Measurements from ENCODE around the gene ZC3H7B.
"Not testable (repeated sequence)": the region's sequence is repeated elsewhere in the genome, so short reads cannot be mapped to it uniquely, and the experiment has no call there.

Gene ZC3H7B

GRCh38 chr22:41384128-41384527 lies 82.8 kb downstream of the ZC3H7B start:
- H3K36me3 ChIP-seq (ENCODE audit: control insufficient read depth, insufficient read depth, low read length): peaks cover 13% of the 10 kb centered on the region
- no peak overlapping the region for H3K27ac ChIP-seq (ENCODE audit: low read depth, low read length, severe bottlenecking)
- H3K9me3 ChIP-seq (ENCODE audit: control insufficient read depth, low read length): no peaks in the 10 kb centered on the region
- H3K4me3 ChIP-seq (ENCODE audit: extremely low read depth, insufficient read depth, low read length, poor library complexity, severe bottlenecking): no peak overlapping the region
- H3K4me1 ChIP-seq (ENCODE audit: control insufficient read depth, insufficient read depth, low read length, poor library complexity, severe bottlenecking): peaks cover 11% of the 10 kb centered on the region

GRCh38 chr22:41387341-41387740 lies 86.0 kb downstream of the ZC3H7B start:
- WGBS, 2 experiments (ENCODE audit: insufficient coverage in 2 of 2): 93 to 97% methylated on average over 2 to 5 of the region's 7 CpGs
- H3K4me3 ChIP-seq (ENCODE audit: extremely low read depth, insufficient read depth, low read length, poor library complexity, severe bottlenecking): no peak overlapping the region

GRCh38 chr22:41394012-41394356 lies 92.7 kb downstream of the ZC3H7B start:
- Histone ChIP-seq H3K4me3 (ENCODE audit: extremely low read depth, insufficient read depth, low read length, poor library complexity, severe bottlenecking) (no peak overlapping the region), H3K27ac (ENCODE audit: low read depth, low read length, severe bottlenecking) (no peak overlapping the region), H3K36me3 (ENCODE audit: control insufficient read depth, insufficient read depth, low read length) (peaks cover 29% of the 10 kb centered on the region), H3K9me3 (ENCODE audit: control insufficient read depth, low read length) (no peaks in the 10 kb centered on the region), H3K4me1 (ENCODE audit: control insufficient read depth, insufficient read depth, low read length, poor library complexity, severe bottlenecking) (no peaks in the 10 kb centered on the region)
- WGBS, 2 experiments (ENCODE audit: insufficient coverage in 2 of 2): 90 to 91% methylated on average over 9 to 10 of the region's 11 CpGs

More at GRCh38 chr22:41387341-41387740, 86.0 kb downstream of the ZC3H7B start:
- no peaks in the 10 kb centered on the region for H3K9me3 ChIP-seq (ENCODE audit: control insufficient read depth, low read length)
- peaks cover 6% of the 10 kb centered on the region for H3K4me1 ChIP-seq (ENCODE audit: control insufficient read depth, insufficient read depth, low read length, poor library complexity, severe bottlenecking)
- H3K36me3 ChIP-seq (ENCODE audit: control insufficient read depth, insufficient read depth, low read length): peaks cover 20% of the 10 kb centered on the region
- H3K27ac ChIP-seq (ENCODE audit: low read depth, low read length, severe bottlenecking): no peak overlapping the region

- Histone ChIP-seq H3K9me3 (ENCODE audit: control insufficient read depth, low read length) (no peaks in the 10 kb centered on the region), H3K4me3 (ENCODE audit: extremely low read depth, insufficient read depth, low read length, poor library complexity, severe bottlenecking) (no peak overlapping the region), H3K36me3 (ENCODE audit: control insufficient read depth, insufficient read depth, low read length) (peaks cover 24% of the 10 kb centered on the region), H3K27ac (ENCODE audit: low read depth, low read length, severe bottlenecking) (no peak overlapping the region), H3K4me1 (ENCODE audit: control insufficient read depth, insufficient read depth, low read length, poor library complexity, severe bottlenecking) (no peaks in the 10 kb centered on the region)
- WGBS, 2 experiments (ENCODE audit: insufficient coverage in 2 of 2): 97% methylated on average over 32 to 37 of the region's 37 CpGs
Measured at GRCh38 chr22:41395531-41396240, 94.4 kb downstream of the ZC3H7B start.

- 90 to 98% methylated on average over 11 to 15 of the region's 19 CpGs for WGBS, 2 experiments (ENCODE audit: insufficient coverage in 2 of 2)
- no peaks in the 10 kb centered on the region for H3K4me1 ChIP-seq (ENCODE audit: control insufficient read depth, insufficient read depth, low read length, poor library complexity, severe bottlenecking)
- H3K9me3 ChIP-seq (ENCODE audit: control insufficient read depth, low read length): no peaks in the 10 kb centered on the region
- H3K36me3 ChIP-seq (ENCODE audit: control insufficient read depth, insufficient read depth, low read length): peaks cover 21% of the 10 kb centered on the region
- no peak overlapping the region for H3K27ac ChIP-seq (ENCODE audit: low read depth, low read length, severe bottlenecking)
- no peak overlapping the region for H3K4me3 ChIP-seq (ENCODE audit: extremely low read depth, insufficient read depth, low read length, poor library complexity, severe bottlenecking)
Measured at GRCh38 chr22:41397143-41397811, 96.0 kb downstream of the ZC3H7B start.

- WGBS, 2 experiments (ENCODE audit: insufficient coverage in 2 of 2): 69 to 95% methylated on average over 2 to 4 of the region's 8 CpGs
- no peak overlapping the region for H3K27ac ChIP-seq (ENCODE audit: low read depth, low read length, severe bottlenecking)
Measured at GRCh38 chr22:41398921-41399320, 97.6 kb downstream of the ZC3H7B start.

GRCh38 chr22:41401781-41402648 lies 100.7 kb downstream of the ZC3H7B start:
- Histone ChIP-seq H3K9me3 (ENCODE audit: control insufficient read depth, low read length) (no peaks in the 10 kb centered on the region), H3K27ac (ENCODE audit: low read depth, low read length, severe bottlenecking) (no peak overlapping the region), H3K36me3 (ENCODE audit: control insufficient read depth, insufficient read depth, low read length) (no peaks in the 10 kb centered on the region), H3K4me3 (ENCODE audit: extremely low read depth, insufficient read depth, low read length, poor library complexity, severe bottlenecking) (no peak overlapping the region), H3K4me1 (ENCODE audit: control insufficient read depth, insufficient read depth, low read length, poor library complexity, severe bottlenecking) (no peaks in the 10 kb centered on the region)
- 88 to 89% methylated on average over 15 of the region's 16 CpGs for WGBS, 2 experiments (ENCODE audit: insufficient coverage in 2 of 2)

More at GRCh38 chr22:41398921-41399320, 97.6 kb downstream of the ZC3H7B start:
- H3K9me3 ChIP-seq (ENCODE audit: control insufficient read depth, low read length): no peaks in the 10 kb centered on the region
- H3K36me3 ChIP-seq (ENCODE audit: control insufficient read depth, insufficient read depth, low read length): peaks cover 19% of the 10 kb centered on the region
- H3K4me1 ChIP-seq (ENCODE audit: control insufficient read depth, insufficient read depth, low read length, poor library complexity, severe bottlenecking): no peaks in the 10 kb centered on the region
- H3K4me3 ChIP-seq (ENCODE audit: extremely low read depth, insufficient read depth, low read length, poor library complexity, severe bottlenecking): no peak overlapping the region

GRCh38 chr22:41402851-41403250 lies 101.5 kb downstream of the ZC3H7B start:
- H3K9me3 ChIP-seq (ENCODE audit: control insufficient read depth, low read length); H3K27ac ChIP-seq (ENCODE audit: low read depth, low read length, severe bottlenecking); H3K4me3 ChIP-seq (ENCODE audit: extremely low read depth, insufficient read depth, low read length, poor library complexity, severe bottlenecking); H3K36me3 ChIP-seq (ENCODE audit: control insufficient read depth, insufficient read depth, low read length); H3K4me1 ChIP-seq (ENCODE audit: control insufficient read depth, insufficient read depth, low read length, poor library complexity, severe bottlenecking): not testable (repeated sequence)
- 91 to 96% methylated on average over 10 to 14 of the region's 14 CpGs for WGBS, 2 experiments (ENCODE audit: insufficient coverage in 2 of 2)

GRCh38 chr22:41403532-41404318 lies 102.4 kb downstream of the ZC3H7B start:
- Histone ChIP-seq H3K36me3 (ENCODE audit: control insufficient read depth, insufficient read depth, low read length) (no peaks in the 10 kb centered on the region), H3K4me1 (ENCODE audit: control insufficient read depth, insufficient read depth, low read length, poor library complexity, severe bottlenecking) (no peaks in the 10 kb centered on the region), H3K27ac (ENCODE audit: low read depth, low read length, severe bottlenecking) (no peak overlapping the region), H3K9me3 (ENCODE audit: control insufficient read depth, low read length) (no peaks in the 10 kb centered on the region), H3K4me3 (ENCODE audit: extremely low read depth, insufficient read depth, low read length, poor library complexity, severe bottlenecking) (no peak overlapping the region)
- WGBS, 2 experiments (ENCODE audit: insufficient coverage in 2 of 2): 24 to 35% methylated on average over 14 to 18 of the region's 18 CpGs

- WGBS, 2 experiments (ENCODE audit: insufficient coverage in 2 of 2): 89 to 97% methylated on average over 3 to 6 of the region's 8 CpGs
- no peak overlapping the region for H3K4me3 ChIP-seq (ENCODE audit: extremely low read depth, insufficient read depth, low read length, poor library complexity, severe bottlenecking)
- no peaks in the 10 kb centered on the region for H3K4me1 ChIP-seq (ENCODE audit: control insufficient read depth, insufficient read depth, low read length, poor library complexity, severe bottlenecking)
- H3K36me3 ChIP-seq (ENCODE audit: control insufficient read depth, insufficient read depth, low read length): no peaks in the 10 kb centered on the region
- H3K27ac ChIP-seq (ENCODE audit: low read depth, low read length, severe bottlenecking): no peak overlapping the region
- no peaks in the 10 kb centered on the region for H3K9me3 ChIP-seq (ENCODE audit: control insufficient read depth, low read length)
Measured at GRCh38 chr22:41405588-41405987, 104.3 kb downstream of the ZC3H7B start.
